A549 (cell line): ENCODE measurements around the gene COMMD3.

Source experiments
- BHLHE40 ChIP-seq: IDR thresholded peaks from 2 replicates; pipeline ENCODE4 v1.6.1; 2012; ENCODE audit warnings: low read depth, low read length, inconsistent platforms
- HMGXB4 ChIP-seq: fragments of 250-450 bp; sonication (Bioruptor Pico); IDR thresholded peaks from 2 replicates; pipeline ENCODE4 v1.5.0; 2021; ENCODE audit warnings: mild to moderate bottlenecking, moderate library complexity, borderline replicate concordance
- RFX5 ChIP-seq: fragments of 450-650 bp; IDR thresholded peaks from 2 replicates; pipeline ENCODE4 v1.7.1; 2014; ENCODE audit warnings: antibody characterized with exemption, mild to moderate bottlenecking, moderate library complexity
- TP53 ChIP-seq: fragments of 250-450 bp; sonication (Bioruptor Pico); IDR thresholded peaks from 2 replicates; pipeline ENCODE4 v1.5.0; 2021; ENCODE audit warnings: mild to moderate bottlenecking, moderate library complexity
- TF ChIP-seq, protein P1 (sequence below): fragments of >200 bp; sonication (Bioruptor Twin); formaldehyde crosslinking; IDR thresholded peaks from 3 replicates; pipeline ENCODE4 v1.5.1; 2016

GRCh38 chr10:22367471-22367870 is 51.3 kb downstream of the COMMD3 start:
- TF ChIP-seq HMGXB4 (CRISPR knock-in tag) (no peak), BHLHE40 (no peak), RFX5 (no peak), TP53 (no peak)
- TF ChIP-seq, protein P1, sequence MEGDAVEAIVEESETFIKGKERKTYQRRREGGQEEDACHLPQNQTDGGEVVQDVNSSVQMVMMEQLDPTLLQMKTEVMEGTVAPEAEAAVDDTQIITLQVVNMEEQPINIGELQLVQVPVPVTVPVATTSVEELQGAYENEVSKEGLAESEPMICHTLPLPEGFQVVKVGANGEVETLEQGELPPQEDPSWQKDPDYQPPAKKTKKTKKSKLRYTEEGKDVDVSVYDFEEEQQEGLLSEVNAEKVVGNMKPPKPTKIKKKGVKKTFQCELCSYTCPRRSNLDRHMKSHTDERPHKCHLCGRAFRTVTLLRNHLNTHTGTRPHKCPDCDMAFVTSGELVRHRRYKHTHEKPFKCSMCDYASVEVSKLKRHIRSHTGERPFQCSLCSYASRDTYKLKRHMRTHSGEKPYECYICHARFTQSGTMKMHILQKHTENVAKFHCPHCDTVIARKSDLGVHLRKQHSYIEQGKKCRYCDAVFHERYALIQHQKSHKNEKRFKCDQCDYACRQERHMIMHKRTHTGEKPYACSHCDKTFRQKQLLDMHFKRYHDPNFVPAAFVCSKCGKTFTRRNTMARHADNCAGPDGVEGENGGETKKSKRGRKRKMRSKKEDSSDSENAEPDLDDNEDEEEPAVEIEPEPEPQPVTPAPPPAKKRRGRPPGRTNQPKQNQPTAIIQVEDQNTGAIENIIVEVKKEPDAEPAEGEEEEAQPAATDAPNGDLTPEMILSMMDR: no peak
